H9 (cell line): ENCODE data around the gene GNG11. TPM values are rescaled to one million over a fixed set of nuclear protein-coding genes. Genes with fewer than 3 reads are reported as not detected.

ENCODE experiments used
- DNase-seq: peaks from one replicate; pipeline ENCODE4 v3.0.0-alpha.2; 2017
- H2AFZ ChIP-seq: one replicate; pipeline ENCODE4 v1.6.1; 2013; ENCODE audit warnings: mild to moderate bottlenecking, low read length, control low read depth, moderate library complexity
- H2AK5ac ChIP-seq: 2 replicates; pipeline ENCODE4 v1.6.1; 2013; ENCODE audit warnings: low read length, control low read depth, mixed read lengths; ENCODE audit not compliant: insufficient read length
- H2BK120ac ChIP-seq: one replicate; pipeline ENCODE4 v1.6.1; 2013; ENCODE audit warnings: low read depth, mild to moderate bottlenecking, low read length, control low read depth, inconsistent platforms; ENCODE audit not compliant: poor library complexity, severe bottlenecking
- H2BK12ac ChIP-seq: 2 replicates; pipeline ENCODE4 v1.6.1; 2013; ENCODE audit warnings: low read length, control low read depth, mixed read lengths, low read depth; ENCODE audit not compliant: insufficient read length
- H2BK15ac ChIP-seq: 2 replicates; pipeline ENCODE4 v1.6.1; 2013; ENCODE audit warnings: low read depth, low read length, control low read depth
- H2BK20ac ChIP-seq: one replicate; pipeline ENCODE4 v1.6.1; 2013; ENCODE audit warnings: low read depth, mild to moderate bottlenecking, low read length, control low read depth, inconsistent platforms; ENCODE audit not compliant: poor library complexity, severe bottlenecking
- H2BK5ac ChIP-seq: 2 replicates; pipeline ENCODE4 v1.6.1; 2013; ENCODE audit warnings: low read length, control low read depth, mixed read lengths; ENCODE audit not compliant: insufficient read length
- H3K14ac ChIP-seq: 2 replicates; pipeline ENCODE4 v1.6.1; 2013; ENCODE audit warnings: low read length, control low read depth; ENCODE audit not compliant: insufficient read depth
- H3K18ac ChIP-seq: 2 replicates; pipeline ENCODE4 v1.6.1; 2013; ENCODE audit warnings: low read depth, mild to moderate bottlenecking, mixed read lengths, low read length, control low read depth; ENCODE audit not compliant: insufficient read length
- H3K23ac ChIP-seq: 2 replicates; pipeline ENCODE4 v1.6.1; 2013; ENCODE audit warnings: low read length, control low read depth, mixed read lengths, low read depth; ENCODE audit not compliant: insufficient read length
- H3K23me2 ChIP-seq: 2 replicates; pipeline ENCODE4 v1.6.1; 2013; ENCODE audit warnings: low read depth, mild to moderate bottlenecking, mixed read lengths, low read length, control low read depth; ENCODE audit not compliant: insufficient read length, poor library complexity, severe bottlenecking
- H3K27ac ChIP-seq: 2 replicates; pipeline ENCODE4 v1.5.1; 2013; ENCODE audit warnings: low read length, control low read depth, mixed read lengths, low read depth; ENCODE audit not compliant: insufficient read length
- H3K27me3 ChIP-seq: 2 replicates; pipeline ENCODE4 v1.6.1; 2013; ENCODE audit warnings: low read length, control low read depth, inconsistent platforms; ENCODE audit not compliant: insufficient read depth
- H3K4ac ChIP-seq: 2 replicates; pipeline ENCODE4 v1.6.1; 2013; ENCODE audit warnings: low read depth, mild to moderate bottlenecking, control low read depth, inconsistent platforms, low read length, moderate library complexity
- H3K4me1 ChIP-seq: 2 replicates; pipeline ENCODE4 v1.6.1; 2013; ENCODE audit warnings: low read length, control low read depth, inconsistent platforms; ENCODE audit not compliant: insufficient read depth
- H3K4me2 ChIP-seq: 2 replicates; pipeline ENCODE4 v1.6.1; 2013; ENCODE audit warnings: low read length, control low read depth, mixed read lengths; ENCODE audit not compliant: insufficient read length, insufficient read depth
- H3K56ac ChIP-seq: 2 replicates; pipeline ENCODE4 v1.6.1; 2013; ENCODE audit warnings: low read depth, mild to moderate bottlenecking, mixed read lengths, low read length, control low read depth; ENCODE audit not compliant: insufficient read length
- H3K79me1 ChIP-seq: 2 replicates; pipeline ENCODE4 v1.6.1; 2013; ENCODE audit warnings: low read depth, mild to moderate bottlenecking, moderate library complexity, low read length, control low read depth, inconsistent platforms; ENCODE audit not compliant: insufficient read depth, poor library complexity, severe bottlenecking
- H3K79me2 ChIP-seq: 2 replicates; pipeline ENCODE4 v1.6.1; 2013; ENCODE audit warnings: low read length, control low read depth, inconsistent platforms; ENCODE audit not compliant: insufficient read depth
- H3K9ac ChIP-seq: 2 replicates; pipeline ENCODE4 v1.6.1; 2013; ENCODE audit warnings: low read length, control low read depth, mixed read lengths; ENCODE audit not compliant: insufficient read length; ENCODE audit errors: extremely low read depth
- H3K9me3 ChIP-seq: one replicate; pipeline ENCODE4 v1.6.1; 2013; ENCODE audit warnings: low read depth, low read length, inconsistent platforms; ENCODE audit not compliant: control insufficient read depth
- H3T11ph ChIP-seq: one replicate; pipeline ENCODE4 v1.6.1; 2013; ENCODE audit warnings: mild to moderate bottlenecking, low read length, control low read depth, inconsistent platforms
- H4K20me1 ChIP-seq: one replicate; pipeline ENCODE4 v1.6.1; 2013; ENCODE audit not compliant: control insufficient read depth, insufficient read length, insufficient read depth
- H4K5ac ChIP-seq: 2 replicates; pipeline ENCODE4 v1.6.1; 2013; ENCODE audit warnings: low read depth, mild to moderate bottlenecking, mixed read lengths, low read length, control low read depth; ENCODE audit not compliant: insufficient read length
- H4K8ac ChIP-seq: replicated peaks from 2 replicates; pipeline ENCODE4 v1.6.1; 2013; ENCODE audit warnings: low read length, control low read depth, mixed read lengths, low read depth; ENCODE audit not compliant: insufficient read length
- H4K91ac ChIP-seq: 2 replicates; pipeline ENCODE4 v1.6.1; 2013; ENCODE audit warnings: low read depth, mild to moderate bottlenecking, moderate library complexity, mixed read lengths, low read length, control low read depth; ENCODE audit not compliant: insufficient read length
- H3K27ac Mint-ChIP-seq, 3 experiments: 2 replicates in 2 of 3; 3 replicates in 1 of 3; pipeline ENCODE4 v1.8.0; 2020 to 2021; ENCODE audit warnings: mixed read lengths in 3 of 3, mild to moderate bottlenecking in 1 of 3, moderate library complexity in 1 of 3
- H3K27me3 Mint-ChIP-seq: 2 replicates; pipeline ENCODE4 v1.8.0; 2021; ENCODE audit warnings: low read depth, mild to moderate bottlenecking, moderate library complexity, mixed read lengths
- H3K36me3 Mint-ChIP-seq, 3 experiments: 2 replicates in 2 of 3; 3 replicates in 1 of 3; pipeline ENCODE4 v1.8.0; 2020 to 2021; ENCODE audit warnings: low read depth in 3 of 3, mixed read lengths in 3 of 3; ENCODE audit not compliant: insufficient read depth in 1 of 3
- H3K4me1 Mint-ChIP-seq, 2 experiments: 2 replicates each; pipeline ENCODE4 v1.8.0; 2020; ENCODE audit warnings: mixed read lengths in 2 of 2
- H3K4me3 Mint-ChIP-seq, 2 experiments: 2 replicates in 1 of 2; 3 replicates in 1 of 2; pipeline ENCODE4 v1.8.0; 2020 to 2021; ENCODE audit warnings: mild to moderate bottlenecking in 2 of 2, mixed read lengths in 2 of 2, moderate library complexity in 1 of 2
- H3K9me3 Mint-ChIP-seq, 2 experiments: 2 replicates in 1 of 2; 3 replicates in 1 of 2; pipeline ENCODE4 v1.8.0; 2020; ENCODE audit warnings: mild to moderate bottlenecking in 2 of 2, mixed read lengths in 2 of 2, moderate library complexity in 1 of 2
- CTCF ChIP-seq: fragments of 200-600 bp; sonication (generic); conservative IDR thresholded peaks from 3 replicates; pipeline ENCODE4 v1.8.0; 2021; ENCODE audit warnings: antibody characterized with exemption, mild to moderate bottlenecking
- WGBS: extraction: QIAGEN DNeasy Blood & Tissue Kit; methylation state at CpG from one replicate; pipeline ENCODE4 v1.1.7; 2013; ENCODE audit warnings: missing lambda C conversion rate, low lambda C conversion rate, mixed read lengths; ENCODE audit not compliant: insufficient read length; ENCODE audit errors: extremely low coverage; 5-methylcytosine and 5-hydroxymethylcytosine counted together
- total RNA-seq: library from RNA; stranded (reverse); gene quantifications from 2 replicates; pipeline ENCODE4 v1.2.1, GENCODE V29; 2021

Gene GNG11
- total RNA-seq, 1 experiment from 2014 or later = 0.68 TPM

- H4K20me1 ChIP-seq = no peaks in the 10 kb centered on the region
- no peak overlapping the region for H3K56ac ChIP-seq
- no peak for DNase-seq
- no peak overlapping the region for H2BK12ac ChIP-seq
- no peaks in the 10 kb centered on the region for H3K23me2 ChIP-seq
- H3K79me1 ChIP-seq = no peaks in the 10 kb centered on the region
- no peak overlapping the region for H3K27ac ChIP-seq
- no peaks in the 10 kb centered on the region for H3K9me3 Mint-ChIP-seq
- H3K4me3 Mint-ChIP-seq = no peak overlapping the region
- WGBS = 60% methylated on average over 1 of the region's 2 CpGs
- no peak overlapping the region for H4K91ac ChIP-seq
- no peaks in the 10 kb centered on the region for H3K9me3 ChIP-seq
- no peak overlapping the region for H3K23ac ChIP-seq
- no peak overlapping the region for H3K18ac ChIP-seq
- H3K14ac ChIP-seq = no peak overlapping the region
- H3K27ac Mint-ChIP-seq = no peak overlapping the region
- no peaks in the 10 kb centered on the region for H3K36me3 Mint-ChIP-seq
- H3K4me2 ChIP-seq = no peak overlapping the region
- no peak overlapping the region for H2BK5ac ChIP-seq
- no peak overlapping the region for H2AK5ac ChIP-seq
- H2BK20ac ChIP-seq = no peak overlapping the region
- no peaks in the 10 kb centered on the region for H3K27me3 ChIP-seq
- no peak overlapping the region for H2BK120ac ChIP-seq
- no peaks in the 10 kb centered on the region for H3K4me1 Mint-ChIP-seq
- no peaks in the 10 kb centered on the region for H3K79me2 ChIP-seq
- H2BK15ac ChIP-seq = no peak overlapping the region
- H3K9ac ChIP-seq = no peak overlapping the region
- no peak overlapping the region for H4K8ac ChIP-seq
- no peak overlapping the region for H3T11ph ChIP-seq
- no peak for TF ChIP-seq CTCF
- no peak overlapping the region for H2AFZ ChIP-seq
- H3K4me1 ChIP-seq = no peaks in the 10 kb centered on the region
- no peaks in the 10 kb centered on the region; the same call in 1 of the 2 replicates for H3K27me3 Mint-ChIP-seq
- H3K4ac ChIP-seq = no peak overlapping the region
- no peak overlapping the region for H4K5ac ChIP-seq
Measured at GRCh38 chr7:93948873-93949272, 27.3 kb downstream of the GNG11 start.
